ENCODE data around the gene IRF1.

Gene IRF1

GRCh38 chr5:132460846-132461568 is 29.6 kb downstream of the IRF1 start:
- in situ Hi-C loops (cut with MboI; ENCODE audit: low sequenced_read_pairs, unreplicated experiment) = no loop called here

DNA sequence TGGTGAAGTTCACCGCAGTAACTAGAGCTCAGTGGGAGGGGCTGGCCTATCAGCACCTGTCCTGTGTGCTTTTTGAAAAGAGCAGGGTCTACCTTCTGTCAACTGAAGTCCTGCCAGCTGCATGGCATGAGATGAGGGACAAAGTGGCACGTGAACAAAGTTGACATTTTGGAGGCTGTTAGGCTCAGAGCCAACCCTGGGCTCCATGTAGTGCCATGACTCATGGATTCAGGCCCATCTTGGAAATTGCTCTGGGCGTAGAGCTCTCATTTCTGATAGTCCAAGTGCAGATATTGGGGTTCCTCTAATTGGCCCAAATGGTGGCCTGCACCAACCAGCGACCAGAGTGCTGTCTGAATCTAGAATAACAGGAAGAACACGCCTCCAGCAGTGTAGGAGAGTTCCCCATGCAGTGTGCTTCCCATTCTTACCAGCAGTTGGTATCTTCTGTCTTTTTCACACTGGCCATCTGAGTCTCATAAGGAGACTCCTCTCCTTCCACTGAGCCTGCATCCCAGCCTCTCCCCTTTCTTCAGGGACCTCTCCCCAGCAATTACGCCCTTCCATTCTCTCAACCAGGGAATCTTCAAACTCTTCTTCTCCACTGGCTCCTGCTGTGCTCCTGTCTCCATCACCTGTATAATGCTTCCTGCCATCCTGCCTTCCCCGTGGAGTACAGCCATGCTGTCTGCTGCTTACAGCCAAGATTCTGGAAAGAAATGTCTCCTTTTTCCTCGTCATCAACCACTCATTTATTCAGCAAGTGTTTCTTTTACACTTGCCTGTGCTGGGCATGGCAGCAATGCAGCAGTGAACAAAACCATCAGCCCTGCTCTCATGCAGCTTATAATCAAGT is 30.4 kb downstream of the IRF1 start:
- DNase-seq (ENCODE audit: low spot score) = no peak
- in situ Hi-C loops (cut with MboI; ENCODE audit: low sequenced_read_pairs, unreplicated experiment) = no loop called here
- no peak for TF ChIP-seq CTCF (IDR thresholded peaks at IDR 0.05; ENCODE audit: borderline replicate concordance, control extremely low read depth, extremely low read depth, insufficient read depth, missing control alignments)

More at GRCh38 chr5:132460846-132461568, 29.6 kb downstream of the IRF1 start:
- TF ChIP-seq CTCF (IDR thresholded peaks at IDR 0.05; ENCODE audit: borderline replicate concordance, control extremely low read depth, extremely low read depth, insufficient read depth, missing control alignments) = no peak
- no peak for DNase-seq (ENCODE audit: low spot score)

DNA sequence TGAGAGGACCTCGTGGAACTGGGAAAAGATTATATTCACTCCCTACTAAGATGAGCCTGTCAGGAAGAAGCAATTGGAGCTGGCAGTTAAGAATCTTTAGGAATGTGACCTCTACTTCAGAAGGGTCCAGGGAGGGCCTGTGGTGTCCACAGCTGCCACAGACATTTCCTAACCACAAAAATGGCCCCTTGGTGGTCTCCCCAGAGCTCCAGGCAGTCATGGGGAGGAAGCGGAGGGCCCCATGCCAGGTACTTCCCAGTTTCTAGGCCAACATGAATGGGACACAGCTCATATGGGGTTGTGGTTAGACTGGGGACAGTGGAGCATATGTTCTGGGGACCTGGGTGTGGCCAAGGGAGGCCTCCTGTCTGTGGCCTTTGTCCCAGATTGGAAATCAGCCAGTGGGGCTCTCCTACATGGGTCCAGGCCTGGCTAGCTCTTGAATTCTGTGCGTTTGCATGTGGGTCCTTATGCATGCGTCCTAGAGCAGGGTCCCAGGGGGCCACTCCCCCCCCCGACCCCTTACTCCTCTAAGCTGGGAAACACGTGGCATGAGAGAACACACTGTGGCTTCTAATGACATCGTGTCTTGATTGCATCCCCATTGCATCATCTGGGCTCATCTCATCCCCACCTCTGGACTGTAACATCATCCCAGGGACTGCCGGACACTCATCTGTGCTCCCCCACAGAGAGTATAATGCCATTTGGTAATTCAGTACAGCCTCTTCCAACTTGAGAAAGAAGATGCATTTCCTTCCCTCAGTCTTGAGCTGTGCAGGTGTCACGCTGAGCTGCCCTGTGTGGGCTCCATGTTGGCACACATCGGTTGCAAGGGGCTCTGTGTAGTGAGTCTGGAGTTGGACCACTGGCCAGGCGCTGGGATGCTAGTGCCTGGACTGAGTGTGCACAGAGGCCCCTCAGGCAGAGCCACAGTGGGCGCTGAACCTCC is 31.3 kb downstream of the IRF1 start:
- DNase-seq (ENCODE audit: low spot score) = peak; percentile 51

GRCh38 chr5:132458651-132459030 is 31.9 kb downstream of the IRF1 start:
- no peak for TF ChIP-seq CTCF (IDR thresholded peaks at IDR 0.05; ENCODE audit: borderline replicate concordance, control extremely low read depth, extremely low read depth, insufficient read depth, missing control alignments)
- in situ Hi-C loops (cut with MboI; ENCODE audit: low sequenced_read_pairs, unreplicated experiment) = no loop called here
- DNase-seq (ENCODE audit: low spot score) = no peak

More for the DNA sequence above, 31.3 kb downstream of the IRF1 start:
- TF ChIP-seq CTCF (IDR thresholded peaks at IDR 0.05; ENCODE audit: borderline replicate concordance, control extremely low read depth, extremely low read depth, insufficient read depth, missing control alignments) = no peak
- in situ Hi-C loops (cut with MboI; ENCODE audit: low sequenced_read_pairs, unreplicated experiment) = no loop called here

GRCh38 chr5:132458226-132458560 is 32.4 kb downstream of the IRF1 start:
- in situ Hi-C loops (cut with MboI; ENCODE audit: low sequenced_read_pairs, unreplicated experiment) = no loop called here
- TF ChIP-seq CTCF (IDR thresholded peaks at IDR 0.05; ENCODE audit: borderline replicate concordance, control extremely low read depth, extremely low read depth, insufficient read depth, missing control alignments) = no peak
- DNase-seq (ENCODE audit: low spot score) = no peak
